ENCODE measurements around the gene OR10Z1.

OR10Z1 gene

GRCh38 chr1:158604968-158605367, at the start of gene OR10Z1:
OR10Z1 (plus strand) TSS chr1:158605268; CDS start chr1:158606439, 1,171 bp downstream.
- no peak for DNase-seq

GRCh38 chr1:158559696-158560095, 45.4 kb upstream of the OR10Z1 start:
- no peak for DNase-seq

GRCh38 chr1:158563853-158564252, 41.2 kb upstream of the OR10Z1 start:
- no peak for DNase-seq

GRCh38 chr1:158564608-158565007, 40.5 kb upstream of the OR10Z1 start:
- DNase-seq: no peak

GRCh38 chr1:158570480-158570879, 34.6 kb upstream of the OR10Z1 start, which contains the start of gene OR6P1:
OR6P1 (minus strand) TSS chr1:158570580; CDS start chr1:158563604, 6,976 bp downstream.
- DNase-seq: no peak

GRCh38 chr1:158572226-158572625, 32.8 kb upstream of the OR10Z1 start:
- DNase-seq: no peak

- no peak for DNase-seq
Measured at GRCh38 chr1:158577561-158577960, 27.5 kb upstream of the OR10Z1 start.

DNA sequence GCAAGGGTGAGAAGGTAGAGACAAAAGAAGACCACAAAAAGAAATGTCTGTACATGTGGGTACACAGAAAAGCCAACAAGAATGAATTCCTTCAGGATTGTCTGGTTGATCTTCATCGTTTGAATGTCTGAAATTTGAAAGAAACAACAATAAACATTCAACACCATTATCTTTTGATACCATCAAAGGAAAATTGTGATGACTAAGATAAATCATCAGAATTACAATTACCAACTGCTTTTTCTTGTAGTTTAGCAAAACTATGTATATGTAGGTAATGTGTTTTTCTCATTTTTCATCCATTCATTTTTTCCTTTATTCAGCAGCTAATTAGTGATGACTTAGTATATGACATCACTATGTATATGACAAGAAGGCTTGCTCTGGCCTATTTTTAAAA, 25.3 kb upstream of the OR10Z1 start, which contains the start of gene OR10X1:
TSS of gene OR10X1 (minus strand) at position 167 of the 400 bp plus-strand sequence. CDS start at position 167, 0 bp downstream.
- DNase-seq: no peak

GRCh38 chr1:158583962-158584361, 21.1 kb upstream of the OR10Z1 start:
- DNase-seq: no peak

DNA sequence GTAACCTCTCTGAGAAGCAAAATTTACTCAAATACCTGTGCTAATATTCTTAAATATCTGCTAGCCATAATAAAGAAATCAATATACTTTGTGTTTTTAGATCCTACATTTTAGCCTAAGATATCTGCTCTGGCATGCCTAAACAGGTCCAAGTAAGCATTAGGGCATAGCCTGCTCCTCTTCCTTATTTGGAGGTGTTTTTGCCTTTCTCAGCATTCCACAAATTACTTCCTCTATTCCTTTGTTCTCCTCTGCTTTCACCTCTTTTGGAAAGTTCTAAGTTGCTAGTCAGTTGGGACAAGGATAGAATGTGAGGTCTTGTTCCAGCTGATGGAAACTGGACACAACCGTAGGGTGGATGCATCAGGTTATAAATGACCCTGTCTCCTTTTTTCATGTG, 18.1 kb upstream of the OR10Z1 start:
- no peak for DNase-seq

DNA sequence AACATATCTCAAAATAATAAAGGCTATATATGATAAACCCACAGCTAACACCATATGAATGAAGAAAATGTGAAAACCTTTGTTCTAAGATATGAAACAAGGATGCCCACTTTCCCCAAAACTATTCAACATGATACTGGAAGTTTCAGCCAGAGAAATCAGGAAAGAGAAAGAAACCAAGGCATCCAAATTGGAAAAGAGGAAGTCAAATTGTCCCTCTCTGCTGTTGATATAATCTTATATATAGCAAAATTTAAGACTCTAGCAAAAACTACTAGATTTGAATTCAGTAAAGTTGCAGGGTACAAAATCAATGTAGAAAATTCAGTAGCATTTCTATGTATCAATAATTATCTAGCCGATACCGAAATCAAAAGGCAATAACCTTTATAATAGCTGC, 4.3 kb upstream of the OR10Z1 start:
- no peak for DNase-seq

DNA sequence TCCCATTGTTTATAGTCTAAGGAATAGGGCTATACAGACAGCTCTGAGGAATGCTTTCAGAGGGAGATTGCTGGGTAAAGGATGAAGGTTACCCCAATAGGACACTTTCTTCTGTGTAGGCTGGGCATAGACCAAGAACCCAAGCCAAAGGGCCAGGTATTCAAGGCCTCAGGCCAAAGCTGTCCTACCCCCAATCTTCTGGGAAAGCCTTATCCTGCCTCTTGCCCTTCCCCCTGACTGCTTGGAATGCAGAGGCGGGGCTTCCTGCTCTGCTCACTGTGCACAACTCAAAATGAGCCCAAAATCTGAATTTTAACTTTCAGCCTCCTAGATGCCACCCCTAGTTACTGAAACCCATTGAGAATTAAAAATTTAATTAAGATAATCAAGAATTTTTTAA, 2.2 kb downstream of the OR10Z1 start:
- DNase-seq: no peak

GRCh38 chr1:158611916-158612315, 6.8 kb downstream of the OR10Z1 start:
- no peak for DNase-seq

- DNase-seq: no peak
Measured at GRCh38 chr1:158613764-158614163, 8.7 kb downstream of the OR10Z1 start.

- DNase-seq: no peak
Measured at GRCh38 chr1:158638146-158638545, 33.1 kb downstream of the OR10Z1 start.

DNA sequence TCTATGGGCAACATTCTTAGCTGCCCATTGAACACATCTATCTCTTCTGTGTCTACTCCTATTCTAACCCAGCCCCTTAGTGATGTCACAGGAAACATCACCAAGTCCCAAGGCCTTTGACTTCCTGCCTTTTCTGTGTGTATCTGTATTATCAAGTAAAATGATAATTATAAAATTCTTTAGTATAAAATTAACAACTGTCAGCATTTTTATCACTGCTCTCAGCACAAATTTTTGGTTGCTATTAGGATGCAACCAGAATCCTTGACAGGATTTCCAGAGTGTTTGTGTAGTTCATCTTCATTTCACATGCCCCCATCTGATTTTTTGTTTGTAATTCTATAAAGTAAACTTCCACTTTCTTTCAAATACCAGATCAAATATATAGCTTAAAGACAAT, 33.8 kb downstream of the OR10Z1 start:
- no peak for DNase-seq

DNA sequence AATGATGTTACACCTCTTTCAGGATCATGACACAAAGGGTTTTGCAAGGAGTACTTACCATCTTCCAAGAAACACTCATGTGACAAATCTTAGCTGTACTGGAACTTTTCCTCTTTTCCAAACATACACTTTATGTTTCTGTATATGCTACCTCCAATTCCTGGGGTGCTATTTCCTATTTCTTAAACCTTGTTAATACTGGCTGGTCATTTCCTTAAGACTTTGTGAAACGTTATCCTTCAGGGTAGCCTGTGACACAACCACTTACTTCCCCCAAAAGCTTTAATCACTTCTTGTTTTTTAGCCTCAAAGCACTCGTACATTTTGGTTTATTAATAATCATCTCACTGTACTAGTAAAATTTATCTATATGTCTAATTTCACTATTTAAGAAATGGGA, 39.4 kb downstream of the OR10Z1 start:
- DNase-seq: no peak

DNA sequence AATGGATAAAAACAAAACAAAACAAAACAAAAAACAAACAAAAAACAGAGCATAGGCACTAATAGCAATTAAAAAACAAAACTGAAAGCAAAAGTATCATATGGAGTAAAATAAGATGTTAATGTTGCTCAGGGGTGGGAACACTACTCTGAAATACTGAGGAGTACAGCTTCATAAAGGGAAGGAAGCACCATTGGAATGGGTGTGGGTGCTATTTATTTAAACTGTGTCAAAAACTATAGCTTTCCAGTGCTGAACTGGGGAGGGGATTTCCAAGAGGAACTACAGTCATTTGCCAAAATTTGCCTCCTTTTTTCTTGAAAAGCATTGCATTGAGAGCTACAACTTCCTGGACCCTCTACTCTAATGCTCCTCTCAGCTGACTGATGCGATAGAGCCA, 41.4 kb downstream of the OR10Z1 start:
- DNase-seq: no peak

DNA sequence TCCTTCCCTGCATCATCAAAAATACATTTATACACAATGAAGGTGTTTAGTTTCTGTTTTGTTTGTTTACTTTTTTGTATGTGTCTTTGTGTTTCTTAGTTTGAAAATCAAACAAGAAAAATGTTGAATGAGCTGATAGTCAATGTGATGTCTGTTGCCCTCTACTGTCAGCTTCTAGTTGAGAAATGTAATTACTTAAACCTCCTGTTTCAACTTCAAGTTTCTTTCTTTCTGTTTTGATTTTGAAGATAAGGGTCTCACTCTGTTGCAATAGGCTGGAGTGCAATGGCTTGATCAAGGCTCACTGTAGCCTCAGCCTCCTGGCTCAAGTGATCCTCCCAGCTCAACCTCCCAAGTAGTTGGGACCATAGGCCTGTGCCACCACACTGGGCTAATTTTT, 44.0 kb downstream of the OR10Z1 start:
- no peak for DNase-seq

GRCh38 chr1:158652721-158653334, 47.8 kb downstream of the OR10Z1 start:
- no peak for DNase-seq

DNA sequence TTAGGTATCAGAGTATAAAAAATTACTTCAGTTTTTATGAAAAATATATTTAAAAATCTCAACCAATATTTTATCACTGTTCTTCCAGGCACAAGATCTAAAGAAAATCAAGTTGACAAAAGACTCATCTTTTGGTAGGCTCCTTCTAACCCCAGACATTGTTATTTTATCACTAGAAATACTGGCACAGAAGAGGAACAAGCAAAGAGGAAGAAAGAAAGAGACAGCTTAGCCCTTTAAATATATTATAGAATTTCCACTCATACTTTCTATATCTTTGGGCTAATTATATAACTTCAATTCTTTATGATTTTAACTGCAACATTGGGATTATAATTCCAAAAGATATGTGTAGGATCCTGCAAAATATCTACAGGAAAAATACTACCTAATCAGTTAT, 49.0 kb downstream of the OR10Z1 start:
- no peak for DNase-seq

DNA sequence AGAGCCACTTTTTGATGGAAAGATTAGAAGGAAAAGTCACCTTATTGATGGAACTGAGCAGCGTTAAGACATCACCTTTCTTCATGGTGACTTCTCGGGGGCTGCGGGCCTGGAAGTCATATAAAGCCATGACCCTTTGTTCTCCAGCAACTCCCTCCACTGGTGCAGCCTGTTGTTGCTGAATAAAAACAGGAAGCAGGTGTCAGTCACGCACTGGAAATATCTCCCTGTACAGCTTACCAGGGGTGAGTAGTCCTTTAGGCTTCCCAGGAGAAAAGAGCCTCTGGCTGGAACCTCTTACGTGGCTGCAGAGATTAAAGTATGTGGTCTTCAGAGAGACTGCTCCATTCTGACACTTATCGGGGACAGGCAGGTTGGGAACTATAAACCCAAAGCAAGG, 49.5 kb downstream of the OR10Z1 start:
- DNase-seq: no peak
